ENCODE measurements around the gene SEPTIN11.

Gene SEPTIN11

GRCh38 chr4:76949276-76950051, at the start of gene SEPTIN11:
SEPTIN11 (plus strand) TSS chr4:76949752; CDS start chr4:76949904, 152 bp downstream.
- peak; percentile 96 for DNase-seq (ENCODE audit: low spot score)
- FAIRE-seq: peak; percentile 13

- FAIRE-seq: no peak
- no peak for DNase-seq (ENCODE audit: low spot score)
Observed at GRCh38 chr4:76902233-76902890, 47.2 kb upstream of the SEPTIN11 start.

- FAIRE-seq: no peak
- DNase-seq (ENCODE audit: low spot score): no peak
Observed at GRCh38 chr4:76904646-76905190, 44.8 kb upstream of the SEPTIN11 start.

- FAIRE-seq (no peak), DNase-seq (ENCODE audit: low spot score) (peak; percentile 59)
Observed at GRCh38 chr4:76905521-76905920, 44.0 kb upstream of the SEPTIN11 start.

GRCh38 chr4:76909711-76910110, 39.8 kb upstream of the SEPTIN11 start:
- DNase-seq (ENCODE audit: low spot score) (no peak), FAIRE-seq (no peak)

GRCh38 chr4:76920715-76921114, 28.8 kb upstream of the SEPTIN11 start:
- DNase-seq (ENCODE audit: low spot score) (no peak), FAIRE-seq (no peak)

- no peak for FAIRE-seq
Observed at GRCh38 chr4:76923619-76924357, 25.8 kb upstream of the SEPTIN11 start.

GRCh38 chr4:76926841-76927240, 22.7 kb upstream of the SEPTIN11 start:
- FAIRE-seq (no peak), DNase-seq (ENCODE audit: low spot score) (no peak)

More at GRCh38 chr4:76923619-76924357, 25.8 kb upstream of the SEPTIN11 start:
- DNase-seq (ENCODE audit: low spot score): no peak

- no peak for DNase-seq (ENCODE audit: low spot score)
- FAIRE-seq: no peak
Observed at GRCh38 chr4:76930685-76931084, 18.9 kb upstream of the SEPTIN11 start.

- DNase-seq (ENCODE audit: low spot score) (no peak), FAIRE-seq (no peak)
Observed at GRCh38 chr4:76931087-76931486, 18.5 kb upstream of the SEPTIN11 start.

GRCh38 chr4:76931576-76932276, 17.8 kb upstream of the SEPTIN11 start:
- peak; percentile 58 for FAIRE-seq
- DNase-seq (ENCODE audit: low spot score): no peak

- DNase-seq (ENCODE audit: low spot score) (no peak), FAIRE-seq (no peak)
Observed at GRCh38 chr4:76939184-76939583, 10.4 kb upstream of the SEPTIN11 start.

- peak; percentile 27 for FAIRE-seq
Observed at GRCh38 chr4:76943129-76943620, 6.4 kb upstream of the SEPTIN11 start.

GRCh38 chr4:76943790-76944189, 5.8 kb upstream of the SEPTIN11 start:
- DNase-seq (ENCODE audit: low spot score): no peak
- FAIRE-seq: no peak

More at GRCh38 chr4:76943129-76943620, 6.4 kb upstream of the SEPTIN11 start:
- no peak for DNase-seq (ENCODE audit: low spot score)

GRCh38 chr4:76947369-76947768, 2.2 kb upstream of the SEPTIN11 start:
- DNase-seq (ENCODE audit: low spot score) (peak; percentile 14), FAIRE-seq (no peak)

GRCh38 chr4:76948443-76949275, 893 bp upstream of the SEPTIN11 start:
- no peak for FAIRE-seq
- peak; percentile 79 for DNase-seq (ENCODE audit: low spot score)

GRCh38 chr4:76950052-76950955, 752 bp downstream of the SEPTIN11 start:
- peak; percentile 59 for DNase-seq (ENCODE audit: low spot score)
- no peak for FAIRE-seq

- DNase-seq (ENCODE audit: low spot score): peak; percentile 40
- no peak for FAIRE-seq
Observed at GRCh38 chr4:76950956-76951671, 1.6 kb downstream of the SEPTIN11 start.

All from urothelium cell line (cell line).